Mesenchymal stem cell (in vitro differentiated cells and primary cell): ENCODE measurements around the gene HSCB.
"Not testable (repeated sequence)": the region's sequence is repeated elsewhere in the genome, so short reads cannot be mapped to it uniquely, and the experiment has no call there.

Experiments
- DNase-seq: peaks from one replicate; pipeline ENCODE4 v3.0.0-alpha.2; 2013
- H2AFZ ChIP-seq: one replicate; pipeline ENCODE4 v1.6.1; 2013; ENCODE audit warnings: low read depth, mild to moderate bottlenecking, control low read depth, inconsistent platforms, low read length, moderate library complexity
- H2AK5ac ChIP-seq: 2 replicates; pipeline ENCODE4 v1.6.1; 2013; ENCODE audit warnings: low read length, moderate library complexity, mild to moderate bottlenecking, inconsistent platforms; ENCODE audit not compliant: severe bottlenecking
- H2BK120ac ChIP-seq: one replicate; pipeline ENCODE4 v1.6.1; 2013; ENCODE audit warnings: low read depth, mild to moderate bottlenecking, inconsistent platforms, low read length, moderate library complexity
- H2BK12ac ChIP-seq, 2 experiments: one replicate each; pipeline ENCODE4 v1.6.1; 2013; ENCODE audit warnings: inconsistent platforms in 2 of 2, low read length in 2 of 2, mild to moderate bottlenecking in 2 of 2, moderate library complexity in 2 of 2, control low read depth in 1 of 2
- H2BK15ac ChIP-seq: one replicate; pipeline ENCODE4 v1.6.1; 2013; ENCODE audit warnings: mild to moderate bottlenecking, low read depth, inconsistent platforms; ENCODE audit not compliant: poor library complexity, severe bottlenecking
- H2BK5ac ChIP-seq: 2 replicates; pipeline ENCODE4 v1.6.1; 2013; ENCODE audit warnings: low read depth, mild to moderate bottlenecking, low read length, control low read depth, inconsistent platforms; ENCODE audit not compliant: poor library complexity, severe bottlenecking
- H3K14ac ChIP-seq, 2 experiments: one replicate each; pipeline ENCODE4 v1.6.1; 2013; ENCODE audit warnings: inconsistent platforms in 2 of 2, low read length in 2 of 2, control low read depth in 1 of 2, mild to moderate bottlenecking in 1 of 2, moderate library complexity in 1 of 2
- H3K18ac ChIP-seq, 2 experiments: one replicate each; pipeline ENCODE4 v1.6.1; 2013; ENCODE audit warnings: inconsistent platforms in 2 of 2, low read length in 2 of 2, control low read depth in 1 of 2, low read depth in 1 of 2, mild to moderate bottlenecking in 1 of 2
- H3K23ac ChIP-seq, 2 experiments: one replicate each; pipeline ENCODE4 v1.6.1; 2013; ENCODE audit warnings: inconsistent platforms in 2 of 2, low read length in 2 of 2, mild to moderate bottlenecking in 2 of 2, moderate library complexity in 2 of 2, control low read depth in 1 of 2
- H3K27ac ChIP-seq: 2 replicates; pipeline ENCODE4 v1.5.1; 2013; ENCODE audit warnings: mild to moderate bottlenecking, moderate library complexity, low read length, control low read depth, inconsistent platforms; ENCODE audit not compliant: poor library complexity, severe bottlenecking
- H3K27me3 ChIP-seq, 2 experiments: 2 replicates each; pipeline versions ENCODE4 v1.6.1 to v1.7.0; 2013; ENCODE audit warnings: low read length in 2 of 2, mild to moderate bottlenecking in 2 of 2, moderate library complexity in 2 of 2, control low read depth in 1 of 2, inconsistent platforms in 1 of 2; ENCODE audit not compliant: control insufficient read depth in 1 of 2, insufficient read depth in 1 of 2
- H3K36me3 ChIP-seq, 2 experiments: 2 replicates each; pipeline versions ENCODE4 v1.6.1 to v1.7.0; 2013; ENCODE audit warnings: low read length in 2 of 2, control low read depth in 1 of 2, inconsistent platforms in 1 of 2, low read depth in 1 of 2, mild to moderate bottlenecking in 1 of 2; ENCODE audit not compliant: insufficient read depth in 2 of 2, control insufficient read depth in 1 of 2
- H3K4ac ChIP-seq, 2 experiments: one replicate each; pipeline ENCODE4 v1.6.1; 2013; ENCODE audit warnings: inconsistent platforms in 2 of 2, low read length in 2 of 2, mild to moderate bottlenecking in 2 of 2, moderate library complexity in 2 of 2, control low read depth in 1 of 2, low read depth in 1 of 2
- H3K4me1 ChIP-seq: 2 replicates; pipeline ENCODE4 v1.6.1; 2013; ENCODE audit warnings: low read depth, low read length, control low read depth; ENCODE audit not compliant: control insufficient read depth, insufficient read depth
- H3K4me2 ChIP-seq: 2 replicates; pipeline ENCODE4 v1.6.1; 2013; ENCODE audit warnings: low read length, mild to moderate bottlenecking, inconsistent platforms; ENCODE audit not compliant: poor library complexity, severe bottlenecking
- H3K4me3 ChIP-seq, 2 experiments: 2 replicates each; pipeline versions ENCODE4 v1.5.1 to v1.7.0; 2013; ENCODE audit warnings: low read length in 2 of 2, mild to moderate bottlenecking in 2 of 2, control low read depth in 1 of 2, low read depth in 1 of 2; ENCODE audit not compliant: insufficient read depth in 1 of 2
- H3K79me1 ChIP-seq: replicated peaks from 2 replicates; pipeline ENCODE4 v1.6.1; 2013; ENCODE audit warnings: mild to moderate bottlenecking, control low read depth, low read length, inconsistent platforms; ENCODE audit not compliant: poor library complexity, severe bottlenecking
- H3K9ac ChIP-seq: 2 replicates; pipeline ENCODE4 v1.7.0; 2013; ENCODE audit warnings: mild to moderate bottlenecking, low read length, moderate library complexity
- H3K9me3 ChIP-seq: 2 replicates; pipeline ENCODE4 v1.7.0; 2013; ENCODE audit warnings: mild to moderate bottlenecking, low read length; ENCODE audit not compliant: control insufficient read depth
- H4K8ac ChIP-seq: one replicate; pipeline ENCODE4 v1.6.1; 2013; ENCODE audit warnings: inconsistent platforms, mild to moderate bottlenecking, low read length, moderate library complexity
- H4K91ac ChIP-seq: one replicate; pipeline ENCODE4 v1.6.1; 2013; ENCODE audit warnings: mild to moderate bottlenecking, low read length, inconsistent platforms
- WGBS: methylation state at CpG from one replicate; pipeline ENCODE4 v1.1.7; 2013; ENCODE audit warnings: mixed read lengths; 5-methylcytosine and 5-hydroxymethylcytosine counted together

The HSCB gene

DNA sequence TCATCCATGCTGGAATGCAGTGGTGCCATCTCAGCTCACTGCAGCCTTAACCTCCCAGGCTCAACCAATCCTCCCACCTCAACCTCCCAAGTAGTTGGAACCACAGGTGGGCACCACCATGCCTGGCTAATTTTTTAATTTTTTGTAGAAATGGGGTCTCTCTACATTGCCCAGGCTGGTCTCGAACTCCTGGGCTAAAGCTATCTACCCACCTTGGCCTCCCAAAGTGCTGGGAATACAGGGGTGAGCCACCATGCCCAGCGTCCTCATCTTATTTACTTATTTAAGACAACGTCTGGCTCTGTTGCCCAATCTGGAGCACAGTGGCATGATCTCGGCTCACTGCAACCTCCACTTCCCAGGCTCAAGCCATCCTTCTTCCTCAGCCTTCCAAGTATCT is 20.2 kb downstream of the HSCB start:
- H2BK15ac ChIP-seq, H3K79me1 ChIP-seq, H2BK12ac ChIP-seq, H2BK5ac ChIP-seq, H3K4me1 ChIP-seq, H3K9me3 ChIP-seq, H3K36me3 ChIP-seq, H2AK5ac ChIP-seq, H4K91ac ChIP-seq, H2BK120ac ChIP-seq, H3K4me2 ChIP-seq, H3K14ac ChIP-seq, H3K9ac ChIP-seq, H3K4me3 ChIP-seq, H3K27ac ChIP-seq, DNase-seq, H3K23ac ChIP-seq, H3K4ac ChIP-seq, H4K8ac ChIP-seq, H2AFZ ChIP-seq, H3K18ac ChIP-seq, H3K27me3 ChIP-seq: not testable (repeated sequence)
- 89% methylated on average over 4 of the region's 4 CpGs for WGBS

- H3K36me3 ChIP-seq: no peaks in the 10 kb centered on the region
- H2BK120ac ChIP-seq: no peak overlapping the region
- H3K18ac ChIP-seq: no peak overlapping the region
- no peak for DNase-seq
- no peak overlapping the region for H3K4ac ChIP-seq
- no peak overlapping the region for H3K23ac ChIP-seq
- H2BK5ac ChIP-seq: no peak overlapping the region
- no peak overlapping the region for H2AK5ac ChIP-seq
- no peak overlapping the region for H2BK12ac ChIP-seq
- no peaks in the 10 kb centered on the region for H3K27me3 ChIP-seq
- no peak overlapping the region for H3K14ac ChIP-seq
- H3K9ac ChIP-seq: no peak overlapping the region
- WGBS: 92% methylated on average over 3 of the region's 3 CpGs
- H3K4me3 ChIP-seq: no peak overlapping the region
- H3K79me1 ChIP-seq: no peaks in the 10 kb centered on the region
- H2BK15ac ChIP-seq: no peak overlapping the region
- no peak overlapping the region for H4K91ac ChIP-seq
- no peak overlapping the region for H3K4me2 ChIP-seq
- H4K8ac ChIP-seq: no peak overlapping the region
- H3K4me1 ChIP-seq: no peaks in the 10 kb centered on the region
- H3K9me3 ChIP-seq: no peaks in the 10 kb centered on the region
- no peak overlapping the region for H2AFZ ChIP-seq
- H3K27ac ChIP-seq: no peak overlapping the region
These were observed 24.8 kb downstream of the HSCB start for GRCh38 chr22:28766628-28767027.

DNA sequence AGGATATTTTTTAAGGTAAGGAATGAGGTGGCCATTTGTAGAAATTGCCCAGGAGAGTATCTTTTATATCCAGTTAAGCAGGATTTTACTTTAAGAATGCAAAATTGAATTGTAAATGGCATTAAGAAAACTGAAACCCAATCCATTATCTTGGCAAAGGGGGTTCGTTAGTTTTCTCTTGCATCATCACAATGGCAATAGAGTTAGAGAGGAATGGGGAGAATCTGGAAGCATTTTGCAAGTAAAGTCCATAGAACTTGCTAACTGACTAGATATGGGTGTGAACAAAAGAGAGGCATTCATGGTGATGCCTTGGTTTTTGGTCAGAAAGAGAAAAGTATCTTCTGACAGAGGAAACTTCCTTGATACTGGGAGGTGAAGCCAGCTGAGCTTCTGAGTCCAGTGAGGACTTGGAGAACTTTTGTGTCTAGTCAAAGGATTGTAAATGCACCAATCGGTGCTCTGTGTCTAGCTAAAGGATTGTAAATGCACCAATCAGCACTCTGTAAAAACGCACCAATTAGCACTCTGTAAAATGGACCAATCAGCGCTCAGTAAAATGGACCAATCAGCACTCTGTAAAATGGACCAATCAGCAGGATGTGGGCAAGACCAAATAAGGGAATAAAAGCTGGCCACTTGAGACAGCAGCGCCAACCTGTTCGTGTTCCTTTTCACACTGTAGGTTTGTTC is 27.0 kb downstream of the HSCB start:
- WGBS: 86% methylated on average over 6 of the region's 6 CpGs
- Histone ChIP-seq H2BK12ac (no peak overlapping the region), H2AFZ (no peak overlapping the region), H3K79me1 (no peaks in the 10 kb centered on the region), H3K4me3 (no peak overlapping the region), H2BK15ac (no peak overlapping the region), H4K91ac (no peak overlapping the region), H3K4ac (no peak overlapping the region), H3K36me3 (no peaks in the 10 kb centered on the region), H2BK5ac (no peak overlapping the region), H3K9ac (no peak overlapping the region), H3K27ac (no peak overlapping the region), H2AK5ac (no peak overlapping the region), H3K4me2 (no peak overlapping the region), H2BK120ac (no peak overlapping the region), H3K27me3 (no peaks in the 10 kb centered on the region), H4K8ac (no peak overlapping the region), H3K23ac (no peak overlapping the region), H3K14ac (no peak overlapping the region), H3K9me3 (no peaks in the 10 kb centered on the region), H3K4me1 (peaks cover 1% of the 10 kb centered on the region), H3K18ac (no peak overlapping the region)
- DNase-seq: no peak

GRCh38 chr22:28769394-28770085 is 27.7 kb downstream of the HSCB start:
- Histone ChIP-seq H3K9ac (no peak overlapping the region), H3K9me3 (no peaks in the 10 kb centered on the region), H3K79me1 (no peaks in the 10 kb centered on the region), H2AK5ac (no peak overlapping the region), H2BK120ac (no peak overlapping the region), H2BK15ac (no peak overlapping the region), H3K27me3 (no peaks in the 10 kb centered on the region), H2BK12ac (no peak overlapping the region), H3K4ac (no peak overlapping the region), H2BK5ac (no peak overlapping the region), H3K4me1 (peaks cover 3% of the 10 kb centered on the region), H4K8ac (no peak overlapping the region), H3K14ac (no peak overlapping the region), H3K4me2 (no peak overlapping the region), H3K23ac (no peak overlapping the region), H3K4me3 (no peak overlapping the region), H3K36me3 (peaks cover 0 to 3% of the 10 kb centered on the region in 2 experiments), H2AFZ (no peak overlapping the region), H4K91ac (no peak overlapping the region), H3K18ac (no peak overlapping the region), H3K27ac (no peak overlapping the region)
- no peak for DNase-seq
- 95% methylated on average over 14 of the region's 14 CpGs for WGBS
